Rectal smooth muscle tissue (tissue), 1 donor: ENCODE data around the gene SPATA18.
"Not testable (repeated sequence)": the region's sequence is repeated elsewhere in the genome, so short reads cannot be mapped to it uniquely, and the experiment has no call there.

Experiments
- H3K27ac ChIP-seq: one replicate; pipeline ENCODE4 v1.7.0; 2013; ENCODE audit warnings: low read depth, low read length, inconsistent platforms
- H3K27me3 ChIP-seq: one replicate; pipeline ENCODE4 v1.7.0; 2013; ENCODE audit warnings: low read length; ENCODE audit not compliant: control insufficient read depth, insufficient read depth
- H3K36me3 ChIP-seq: one replicate; pipeline ENCODE4 v1.7.0; 2013; ENCODE audit warnings: low read length; ENCODE audit not compliant: control insufficient read depth, insufficient read depth
- H3K4me1 ChIP-seq: one replicate; pipeline ENCODE4 v1.7.0; 2013; ENCODE audit warnings: low read length; ENCODE audit not compliant: control insufficient read depth, insufficient read depth
- H3K4me3 ChIP-seq: one replicate; pipeline ENCODE4 v1.7.0; 2013; ENCODE audit warnings: low read length
- H3K9ac ChIP-seq: one replicate; pipeline ENCODE4 v1.7.0; 2013; ENCODE audit warnings: low read length

Gene SPATA18

DNA sequence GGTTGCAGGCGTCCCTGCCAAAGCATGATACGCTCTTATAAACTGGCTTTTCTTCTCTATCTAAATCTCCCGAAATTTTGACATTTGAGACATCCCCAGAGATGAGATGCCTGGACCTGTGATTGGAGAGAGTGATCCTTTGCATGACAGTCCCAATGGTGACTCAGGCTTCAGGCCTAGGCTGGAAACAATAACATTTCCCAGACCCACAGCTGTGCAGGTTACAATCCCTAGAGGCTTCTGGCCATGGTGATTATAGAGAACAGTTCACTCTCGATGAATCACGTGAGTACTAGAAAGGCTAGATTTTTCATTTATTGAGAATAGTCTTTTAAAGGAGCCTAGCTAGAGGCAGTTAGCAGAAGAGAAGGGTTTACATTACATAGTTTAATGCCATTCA lies 75.9 kb downstream of the SPATA18 start:
- H3K27ac ChIP-seq: no peak overlapping the region
- H3K9ac ChIP-seq: no peak overlapping the region
- H3K4me1 ChIP-seq: no peaks in the 10 kb centered on the region
- no peaks in the 10 kb centered on the region for H3K27me3 ChIP-seq
- H3K4me3 ChIP-seq: no peak overlapping the region
- no peaks in the 10 kb centered on the region for H3K36me3 ChIP-seq

DNA sequence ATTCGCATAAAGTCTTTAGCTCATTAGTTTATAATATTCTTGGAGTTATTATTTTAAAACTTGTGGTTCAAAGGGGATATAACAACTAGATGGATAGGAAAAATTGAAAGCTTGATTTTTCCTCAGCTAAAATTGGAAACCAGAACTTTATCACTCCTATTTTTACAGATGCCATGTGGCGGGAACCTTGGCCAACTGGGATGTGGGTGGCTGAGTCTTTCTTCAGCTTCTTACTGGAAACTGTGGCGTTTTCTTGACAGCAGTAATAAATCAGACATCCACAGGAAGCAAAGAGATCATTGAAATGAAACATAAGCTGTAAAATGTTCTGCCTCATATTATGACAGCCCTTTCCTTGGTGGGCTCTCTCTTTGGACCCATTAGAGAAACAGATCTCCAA lies 84.1 kb downstream of the SPATA18 start:
- H3K36me3 ChIP-seq: no peaks in the 10 kb centered on the region
- H3K9ac ChIP-seq: no peak overlapping the region
- H3K27ac ChIP-seq: no peak overlapping the region
- H3K4me3 ChIP-seq: no peak overlapping the region
- H3K4me1 ChIP-seq: no peaks in the 10 kb centered on the region
- no peaks in the 10 kb centered on the region for H3K27me3 ChIP-seq

DNA sequence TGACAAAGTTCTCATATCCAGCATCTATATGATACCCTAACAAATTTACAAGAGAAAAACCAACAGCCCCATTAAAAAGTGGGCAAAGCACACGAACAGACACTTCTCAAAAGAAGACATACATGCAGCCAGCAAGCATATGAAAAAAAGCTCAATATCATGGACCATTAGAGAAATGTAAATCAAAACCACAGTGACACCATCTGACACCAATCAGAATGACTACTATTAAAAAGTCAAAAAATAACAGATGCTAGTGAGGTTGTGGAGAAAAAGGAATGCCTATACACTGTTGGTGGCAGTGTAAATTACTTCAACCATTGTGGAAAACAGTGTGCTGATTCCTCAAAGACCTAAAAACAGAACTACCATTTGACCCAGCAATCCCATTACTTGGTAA lies 86.0 kb downstream of the SPATA18 start:
- H3K36me3 ChIP-seq, H3K27ac ChIP-seq, H3K4me3 ChIP-seq, H3K9ac ChIP-seq, H3K4me1 ChIP-seq, H3K27me3 ChIP-seq: not testable (repeated sequence)

DNA sequence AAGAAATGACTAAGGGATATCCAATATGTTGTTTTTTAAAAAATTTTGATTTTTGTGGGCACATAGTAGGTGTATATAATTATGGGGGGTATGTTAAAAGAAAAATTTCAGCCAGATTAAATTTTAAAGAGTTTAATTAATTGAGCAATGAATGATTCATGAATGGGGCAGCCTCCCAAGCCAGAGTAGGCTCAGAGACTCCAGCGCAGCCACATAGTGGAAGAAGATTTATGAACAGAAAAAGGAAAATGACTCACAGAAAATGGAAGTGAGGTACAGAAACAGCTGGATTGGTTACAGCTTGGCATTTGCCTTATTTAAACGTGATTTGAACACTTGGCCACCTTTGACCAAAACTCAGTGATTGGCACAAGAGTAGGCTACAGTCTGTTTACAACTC lies 91.7 kb downstream of the SPATA18 start:
- Histone ChIP-seq H3K4me3 (no peak overlapping the region), H3K27me3 (no peaks in the 10 kb centered on the region), H3K27ac (no peak overlapping the region), H3K9ac (no peak overlapping the region), H3K4me1 (no peaks in the 10 kb centered on the region), H3K36me3 (no peaks in the 10 kb centered on the region)

DNA sequence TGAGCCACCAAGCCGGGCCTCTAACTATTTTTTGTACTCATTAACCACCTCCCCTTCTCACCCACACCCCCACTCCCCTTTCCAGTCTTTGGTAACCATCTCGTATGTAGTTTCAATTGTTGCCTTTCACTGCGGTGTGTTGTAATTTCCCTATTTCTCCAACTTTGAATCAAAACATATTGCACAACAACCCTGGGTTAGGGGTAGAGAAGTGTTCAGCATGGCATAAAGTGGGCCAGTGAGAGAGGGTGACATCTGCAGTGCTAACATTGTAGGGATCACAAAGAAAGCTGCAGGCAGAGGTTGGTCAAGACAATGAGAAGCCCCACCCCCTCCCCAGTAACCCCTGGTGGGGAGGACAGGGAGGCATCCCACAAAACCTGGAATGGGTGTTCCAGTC lies 92.7 kb downstream of the SPATA18 start:
- Histone ChIP-seq H3K9ac (no peak overlapping the region), H3K36me3 (no peaks in the 10 kb centered on the region), H3K27ac (no peak overlapping the region), H3K4me3 (no peak overlapping the region), H3K4me1 (no peaks in the 10 kb centered on the region), H3K27me3 (no peaks in the 10 kb centered on the region)

DNA sequence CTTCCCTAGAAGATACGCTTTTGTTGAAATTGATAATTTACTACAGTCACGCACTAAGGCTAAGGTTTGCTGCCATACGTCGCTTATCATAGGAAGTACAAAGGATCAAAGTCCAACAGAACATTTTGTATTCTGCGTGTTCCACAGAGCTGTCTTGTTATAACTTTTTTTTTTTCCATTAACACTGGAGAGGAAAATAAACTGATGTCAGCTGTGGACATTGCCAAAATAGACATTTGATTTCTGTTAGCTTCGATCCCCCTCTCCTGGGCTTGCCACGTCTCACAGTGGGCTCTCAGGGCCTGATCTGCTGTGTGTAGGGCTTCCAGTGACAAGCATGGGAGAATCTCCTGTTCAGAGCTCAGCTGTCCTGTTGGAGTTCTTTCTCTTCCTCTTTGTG lies 93.3 kb downstream of the SPATA18 start:
- H3K4me3 ChIP-seq: no peak overlapping the region
- no peak overlapping the region for H3K9ac ChIP-seq
- H3K27me3 ChIP-seq: no peaks in the 10 kb centered on the region
- no peaks in the 10 kb centered on the region for H3K4me1 ChIP-seq
- H3K36me3 ChIP-seq: no peaks in the 10 kb centered on the region
- no peak overlapping the region for H3K27ac ChIP-seq
